ENCODE data around the gene METTL6.
"Not testable (repeated sequence)": the region's sequence is repeated elsewhere in the genome, so short reads cannot be mapped to it uniquely, and the experiment has no call there.

The METTL6 gene, protein sequence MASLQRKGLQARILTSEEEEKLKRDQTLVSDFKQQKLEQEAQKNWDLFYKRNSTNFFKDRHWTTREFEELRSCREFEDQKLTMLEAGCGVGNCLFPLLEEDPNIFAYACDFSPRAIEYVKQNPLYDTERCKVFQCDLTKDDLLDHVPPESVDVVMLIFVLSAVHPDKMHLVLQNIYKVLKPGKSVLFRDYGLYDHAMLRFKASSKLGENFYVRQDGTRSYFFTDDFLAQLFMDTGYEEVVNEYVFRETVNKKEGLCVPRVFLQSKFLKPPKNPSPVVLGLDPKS

DNA sequence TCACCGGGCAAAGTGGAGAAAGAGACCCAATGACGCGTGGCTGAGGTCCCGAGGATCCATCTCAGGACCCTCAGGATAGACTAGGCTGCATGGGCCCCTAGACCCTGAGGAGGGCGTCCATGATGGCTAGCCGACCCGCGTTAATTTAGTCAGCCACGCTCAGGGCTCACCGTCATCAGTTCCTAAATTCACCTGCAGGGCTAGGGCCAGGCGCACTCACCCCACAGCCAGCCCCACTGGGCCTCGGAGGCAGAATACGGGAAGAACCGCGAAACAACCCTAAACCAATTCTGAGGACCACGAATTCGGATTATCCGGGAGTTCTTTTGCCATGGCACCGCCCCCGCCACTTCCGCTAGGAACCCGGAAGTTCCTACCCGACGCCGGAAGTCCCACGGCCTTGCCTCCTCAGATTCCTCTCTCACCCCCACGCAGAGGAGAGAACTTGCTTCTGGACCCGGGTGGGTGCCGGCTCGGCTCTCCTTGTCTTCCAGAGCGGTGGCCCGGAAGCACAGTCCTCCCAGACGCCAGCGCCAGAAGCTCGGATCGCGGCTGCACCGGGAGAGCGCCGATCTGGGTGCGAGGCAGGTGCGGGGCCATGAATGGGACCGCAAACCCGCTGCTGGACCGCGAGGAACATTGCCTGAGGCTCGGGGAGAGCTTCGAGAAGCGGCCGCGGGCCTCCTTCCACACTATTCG lies at the start of gene METTL6, which contains the start of gene EAF1:
Gene METTL6 (minus strand): TSS at position 363 of the 699 bp plus-strand sequence. CDS start 1,033 bp downstream, outside the sequence.
Gene EAF1 (plus strand): TSS at position 417 of the 699 bp plus-strand sequence. CDS start 182 bp downstream, at position 599.
- DNase-seq, result peak; percentile 85

DNA sequence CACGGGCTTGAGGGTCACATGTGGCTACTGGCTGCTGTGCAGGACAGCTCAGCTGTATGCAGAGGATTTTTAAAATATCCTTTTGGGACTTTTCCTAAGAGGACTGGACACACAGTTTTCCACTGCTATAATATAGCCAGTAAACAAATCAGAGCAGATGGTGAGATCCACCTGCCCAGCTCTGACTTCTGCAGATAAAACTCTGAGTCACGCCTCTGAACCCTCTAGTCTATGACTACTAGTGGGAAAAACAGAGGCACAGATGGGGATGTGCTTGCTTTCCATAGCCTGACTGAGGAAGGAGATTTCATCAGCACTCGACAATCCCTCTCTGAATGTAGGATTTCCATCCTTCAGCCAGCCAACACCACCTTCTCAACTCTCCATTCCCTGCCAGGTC lies 49.0 kb upstream of the METTL6 start:
- no peak for DNase-seq

DNA sequence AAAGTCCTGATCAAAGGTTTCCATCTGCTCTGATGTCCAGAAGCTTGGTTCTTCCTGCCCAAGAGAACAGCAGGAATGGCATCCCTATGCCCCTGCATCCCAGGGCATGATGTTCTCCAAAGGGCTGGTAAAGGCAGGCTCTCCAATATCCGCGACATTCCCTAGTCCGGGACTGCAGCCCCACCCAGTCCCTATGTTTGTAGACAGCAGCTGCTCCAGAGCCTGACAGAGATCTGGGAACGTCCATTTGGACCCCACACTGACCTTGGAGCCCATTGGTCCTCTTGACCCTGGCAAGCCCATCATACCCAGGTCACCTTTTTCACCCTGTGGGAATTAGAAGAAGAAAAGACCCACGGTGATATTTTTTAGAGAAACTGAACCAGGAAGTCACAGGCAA lies 47.8 kb upstream of the METTL6 start:
- no peak for DNase-seq

DNA sequence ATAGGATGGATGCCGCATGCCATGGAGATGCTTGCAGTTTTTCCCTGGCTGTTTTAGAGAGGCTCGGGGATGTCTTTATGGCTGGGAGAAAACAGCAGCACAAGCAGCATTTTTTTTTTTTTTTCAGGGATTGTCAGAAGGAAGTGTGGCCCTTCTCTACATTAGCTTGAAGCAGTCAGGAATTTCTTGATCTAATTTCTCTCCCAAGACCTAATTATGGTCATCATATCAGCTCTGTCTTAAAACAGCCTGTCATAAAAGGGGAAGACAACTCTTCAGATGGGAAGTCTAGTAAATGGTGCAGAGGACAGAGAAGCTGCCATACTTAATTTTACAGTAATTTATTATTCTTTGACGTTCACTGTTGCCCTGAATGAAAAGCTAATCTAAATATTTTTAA lies 44.5 kb upstream of the METTL6 start:
- no peak for DNase-seq

DNA sequence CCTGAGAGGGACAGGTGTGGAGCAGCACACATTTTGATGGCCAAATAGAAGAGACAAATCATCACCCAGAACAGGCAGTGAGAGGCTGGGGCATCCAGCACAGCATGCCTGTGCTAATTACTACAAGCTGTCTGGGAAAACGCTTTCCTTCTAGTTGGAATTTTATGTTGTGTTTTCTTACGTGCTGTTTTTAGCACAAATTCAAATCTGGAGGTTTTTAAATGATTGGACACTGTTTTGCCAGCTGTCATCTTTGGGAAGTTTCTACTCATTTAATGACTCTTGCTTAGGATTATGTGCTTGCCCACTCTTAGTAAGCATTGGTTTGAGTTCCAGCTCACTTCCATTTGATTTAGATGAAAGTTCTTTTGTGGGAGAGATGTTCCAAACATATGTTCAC lies 43.5 kb upstream of the METTL6 start:
- no peak for DNase-seq

DNA sequence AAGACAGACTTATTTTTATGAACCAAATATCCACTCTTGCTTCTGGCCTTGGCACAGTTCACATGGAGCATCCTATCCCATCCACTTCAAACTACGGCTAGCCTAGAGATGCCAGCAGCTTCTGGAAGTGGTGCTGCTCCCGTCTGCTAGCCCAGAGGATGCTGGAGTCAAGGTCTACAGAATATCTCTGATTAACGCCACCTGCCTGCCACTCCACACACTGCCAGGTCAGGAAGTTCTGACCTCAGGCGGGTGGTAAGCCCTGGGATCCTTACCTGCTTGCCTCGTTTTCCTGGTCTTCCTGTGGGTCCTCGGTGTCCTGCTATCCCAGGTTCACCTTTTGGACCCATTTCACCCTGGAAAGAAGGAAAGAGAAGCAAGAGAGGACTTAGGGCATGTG lies 42.9 kb upstream of the METTL6 start:
- DNase-seq, result no peak

DNA sequence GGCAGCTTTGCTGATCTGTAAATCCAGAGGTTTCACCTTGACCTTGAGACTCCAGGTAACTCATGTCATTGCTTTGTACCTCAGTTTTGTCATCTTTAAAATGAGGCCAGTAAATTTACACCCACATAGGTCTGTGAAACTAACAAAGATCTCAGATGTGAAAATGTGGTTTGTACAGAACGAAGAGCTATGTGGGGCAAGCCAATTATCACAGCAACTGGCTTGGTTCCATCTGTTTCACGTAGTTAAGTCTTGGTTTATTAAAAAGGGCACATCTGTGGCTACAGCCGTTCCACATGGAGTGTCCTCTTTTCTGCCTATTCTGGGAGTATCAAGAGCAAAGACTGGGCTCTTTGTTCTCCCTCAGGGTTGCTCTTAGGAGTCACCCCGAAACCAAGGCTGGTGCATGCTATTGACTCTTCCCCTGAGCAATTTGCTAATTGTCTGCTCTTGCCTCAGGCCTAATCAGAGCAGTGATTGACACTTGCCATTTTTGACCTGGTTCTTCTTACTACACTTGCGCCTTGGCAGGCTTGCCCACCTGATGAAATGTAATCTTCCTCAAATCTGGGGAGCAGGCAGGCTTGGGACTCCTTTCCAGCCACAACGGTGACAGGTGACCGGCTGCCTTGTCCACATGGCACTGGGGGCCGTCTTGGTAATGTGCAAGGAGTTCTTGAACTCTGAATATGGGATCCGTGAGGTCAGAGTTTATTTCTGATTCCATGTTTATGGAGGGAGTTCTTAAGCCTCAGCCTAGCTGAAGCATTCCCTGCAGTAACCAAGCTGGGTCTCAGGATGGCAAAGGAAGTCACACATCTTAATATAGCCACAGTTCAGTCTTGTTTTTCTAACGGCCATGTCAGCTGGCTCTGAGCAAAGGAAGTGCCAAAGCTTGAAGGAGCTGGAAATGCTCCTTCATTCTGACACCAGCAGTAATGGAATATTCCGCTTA lies 40.2 kb upstream of the METTL6 start:
- no peak for DNase-seq

DNA sequence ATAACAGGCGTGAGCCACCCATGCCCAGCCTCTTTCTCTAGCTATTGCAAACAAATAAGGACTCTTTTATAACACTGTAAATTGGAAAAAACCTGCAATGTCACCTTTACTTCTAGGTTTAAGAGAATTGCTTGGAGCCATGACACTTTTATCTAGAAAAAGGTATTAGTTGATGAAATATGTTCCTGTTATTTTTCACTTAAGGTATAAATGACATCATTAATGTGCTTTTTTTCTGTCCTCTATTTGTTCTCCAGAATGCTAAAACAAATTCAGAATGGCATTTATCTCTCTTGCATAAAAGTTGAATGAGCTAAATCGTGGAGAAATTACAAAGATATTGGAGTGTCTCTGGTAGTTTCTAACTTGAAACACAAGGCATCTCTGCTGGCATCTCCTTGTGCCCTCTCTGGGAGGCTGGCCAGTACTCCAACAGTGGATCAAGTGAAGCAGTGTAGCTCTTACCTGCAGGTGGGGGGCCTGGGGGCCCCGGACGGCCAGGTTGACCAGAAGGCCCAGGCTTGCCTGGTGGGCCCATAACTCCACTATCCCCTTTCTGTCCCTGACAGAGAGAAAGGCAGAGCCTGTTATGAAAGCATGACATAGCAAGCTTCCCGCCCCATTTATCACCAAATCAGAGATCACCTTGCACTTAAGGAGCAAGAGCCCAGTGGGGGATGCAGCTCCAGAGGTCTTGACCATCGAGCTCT lies 38.7 kb upstream of the METTL6 start:
- no peak for DNase-seq

DNA sequence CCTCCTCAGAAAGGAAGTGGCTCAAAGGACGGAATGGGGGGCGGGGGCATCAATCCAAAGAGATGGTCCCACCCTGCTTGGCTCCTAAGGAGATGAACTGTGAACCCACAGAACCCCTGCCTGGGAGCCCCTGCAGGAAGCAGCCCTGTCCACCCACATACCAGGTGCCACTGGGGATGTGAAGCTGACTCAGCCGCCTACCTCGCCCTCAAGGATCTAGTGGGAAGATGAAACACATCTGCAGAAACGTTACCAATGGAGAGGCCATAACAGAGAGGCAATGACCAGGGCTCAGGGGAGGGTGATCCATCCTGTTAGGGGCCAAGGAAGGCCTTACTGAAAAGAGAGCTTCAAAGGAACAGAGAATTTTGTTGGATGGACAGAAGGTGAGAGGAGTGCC lies 35.1 kb upstream of the METTL6 start:
- DNase-seq, result no peak

DNA sequence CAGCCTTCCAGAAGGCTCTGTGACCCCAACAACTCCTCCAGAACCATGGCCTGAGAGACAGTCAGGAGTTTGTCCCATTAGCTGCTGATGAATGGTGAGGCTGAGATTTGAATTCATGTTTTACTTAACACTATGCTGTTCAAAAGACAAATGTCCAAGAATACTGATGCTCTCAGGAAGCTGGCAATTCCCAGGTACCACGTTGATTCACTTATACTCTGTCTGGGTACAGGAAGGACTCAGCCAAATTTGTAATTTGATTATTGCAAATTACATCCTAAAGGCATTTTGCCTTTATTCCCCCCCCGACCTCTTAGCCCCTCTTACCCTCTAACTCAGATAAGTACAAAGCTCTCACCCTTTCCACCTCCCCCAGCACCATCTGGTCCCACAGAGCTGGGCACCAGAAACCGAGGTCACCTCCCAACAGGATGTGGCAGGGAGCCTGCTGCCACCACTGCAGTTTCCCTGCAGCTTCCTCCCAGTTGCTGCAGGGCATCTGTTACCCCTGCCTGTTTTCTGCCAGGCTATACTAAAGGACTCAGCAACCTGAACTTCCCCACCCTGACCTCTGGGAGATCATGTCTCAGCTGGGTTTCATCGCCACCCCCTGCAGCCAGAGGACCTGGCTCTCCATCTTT lies 33.7 kb upstream of the METTL6 start:
- DNase-seq, result no peak

DNA sequence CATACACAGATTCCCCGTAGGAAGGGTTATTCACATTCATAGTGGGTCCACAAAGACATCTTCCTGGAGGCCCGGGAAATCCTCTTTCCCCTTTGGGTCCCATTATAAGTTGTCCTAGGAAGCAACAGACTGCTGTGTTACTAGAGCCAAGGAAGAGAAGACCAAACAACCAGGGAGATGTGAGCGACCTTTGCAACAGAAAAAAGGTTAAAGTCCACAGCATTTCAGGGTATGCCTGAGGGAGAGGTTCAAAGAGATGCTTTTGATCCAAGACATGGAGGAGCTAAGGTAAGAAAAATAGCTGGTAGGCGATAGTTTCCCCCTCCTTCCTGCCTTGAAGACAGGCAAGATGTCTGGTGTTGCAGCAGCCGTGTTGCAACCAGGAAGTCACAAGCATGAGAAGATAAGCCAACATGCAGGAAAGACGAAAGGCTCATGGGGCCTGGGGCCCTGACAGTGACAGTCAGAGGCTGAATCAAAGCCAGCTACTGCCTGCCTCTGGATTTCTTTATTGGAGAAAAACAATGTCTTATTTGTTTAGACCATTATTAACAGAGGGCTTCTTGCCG lies 31.0 kb upstream of the METTL6 start:
- DNase-seq, result no peak

DNA sequence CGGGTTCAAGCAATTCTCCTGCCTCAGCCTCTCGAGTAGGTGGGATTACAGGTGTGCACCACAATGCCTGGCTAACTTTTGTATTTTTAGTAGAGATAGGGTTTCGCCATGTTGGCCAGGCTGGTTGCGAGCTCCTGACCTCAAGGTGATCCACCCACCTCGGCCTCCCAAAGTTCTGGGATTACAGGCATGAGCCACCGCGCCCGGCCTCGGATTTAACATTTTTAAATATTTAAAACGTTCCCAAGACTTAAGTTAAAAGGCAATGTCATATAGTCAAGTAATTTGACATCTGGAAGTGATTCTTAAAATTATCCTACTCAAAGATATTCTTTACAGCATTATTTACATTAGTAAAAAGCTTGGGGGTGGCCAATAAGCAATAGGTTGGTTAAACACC lies 29.6 kb upstream of the METTL6 start:
- DNase-seq, result not testable (repeated sequence)

DNA sequence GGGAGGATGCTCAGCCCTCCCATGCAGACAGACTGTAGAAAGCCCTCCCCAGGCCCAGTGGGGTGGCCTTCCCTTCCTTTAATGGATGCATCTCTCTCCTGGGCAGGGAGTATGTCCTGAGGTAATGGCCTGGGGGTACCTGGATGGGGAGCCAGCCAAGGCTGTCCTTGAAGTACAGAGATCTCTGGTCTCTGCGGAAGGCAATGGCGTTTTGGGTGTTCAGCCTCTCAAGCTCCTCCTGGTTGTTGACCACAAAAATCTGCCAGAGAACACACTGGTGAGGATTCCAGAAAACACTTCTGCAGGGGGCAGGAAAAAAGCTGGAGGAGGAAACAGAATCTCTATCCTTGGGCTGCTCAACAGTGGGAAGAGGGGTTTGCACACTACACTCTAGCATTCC lies 29.0 kb upstream of the METTL6 start:
- DNase-seq, result no peak

DNA sequence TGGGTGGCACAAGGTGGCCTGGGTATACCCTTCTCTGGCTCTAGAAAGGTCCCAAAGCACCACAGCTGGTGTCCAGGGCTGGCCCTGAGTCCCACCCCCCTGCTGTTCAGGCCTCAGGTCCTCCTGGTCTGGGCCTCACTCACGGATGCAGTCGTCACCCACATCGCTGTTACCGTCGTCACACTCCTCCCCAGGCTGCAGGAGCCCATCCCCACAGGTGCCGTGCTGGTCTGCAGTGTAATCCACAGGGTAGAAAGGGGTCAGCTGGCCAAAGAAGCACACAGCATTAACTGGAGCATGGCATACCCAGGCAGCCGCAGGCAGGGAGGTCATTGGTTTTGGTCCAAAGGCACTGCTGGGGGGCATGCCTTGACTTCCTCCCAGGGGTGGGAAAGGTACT lies 28.4 kb upstream of the METTL6 start:
- no peak for DNase-seq

DNA sequence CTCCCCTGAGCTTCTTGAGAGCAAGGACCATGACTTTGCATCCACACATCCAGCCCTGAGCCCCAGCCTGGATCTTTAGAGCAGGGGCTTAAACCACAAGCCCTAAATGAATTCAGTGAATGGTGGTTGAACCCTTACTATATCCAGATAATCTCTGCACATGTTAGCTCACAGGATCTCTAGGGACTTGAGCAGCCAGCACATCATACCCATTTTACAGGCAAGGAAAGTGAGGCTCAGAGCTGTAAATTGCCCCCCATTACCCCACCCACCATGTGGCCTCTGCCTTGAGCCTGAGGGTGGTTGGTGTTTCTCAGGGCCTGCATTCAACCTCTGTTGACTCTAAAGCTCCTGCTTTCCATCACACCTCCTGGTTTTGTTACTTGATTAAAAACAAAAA lies 27.6 kb upstream of the METTL6 start:
- DNase-seq, result no peak

DNA sequence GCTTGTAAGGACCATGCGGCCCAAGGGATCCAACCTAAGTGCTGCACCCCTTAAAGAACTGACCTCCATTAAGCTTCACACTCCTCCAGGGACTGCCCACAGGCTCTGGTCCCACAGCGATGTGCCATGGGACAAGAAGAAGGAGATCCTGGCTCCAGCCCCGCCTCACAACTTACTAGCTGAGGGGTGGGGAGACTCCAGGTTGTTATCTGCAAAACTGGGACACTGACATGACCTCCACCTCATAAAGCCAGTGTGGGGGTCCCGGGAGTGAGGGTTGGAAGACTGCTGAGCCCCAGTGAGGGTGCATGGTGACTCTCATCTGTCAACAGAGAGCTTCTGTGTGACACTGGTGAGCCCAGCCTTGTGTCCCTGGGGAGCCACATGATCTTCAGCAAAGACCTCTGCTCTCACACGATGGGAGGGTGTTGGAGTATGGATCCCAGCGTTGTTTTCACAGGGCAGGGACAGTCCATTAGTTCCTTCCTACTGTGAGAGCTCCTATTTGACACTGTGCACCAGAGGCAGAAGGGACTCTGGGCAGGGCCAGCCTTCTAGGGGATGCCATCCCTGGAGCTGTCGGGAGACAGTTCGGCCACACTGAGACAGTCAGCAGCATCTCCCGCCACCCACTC lies 26.8 kb upstream of the METTL6 start:
- DNase-seq, result no peak

DNA sequence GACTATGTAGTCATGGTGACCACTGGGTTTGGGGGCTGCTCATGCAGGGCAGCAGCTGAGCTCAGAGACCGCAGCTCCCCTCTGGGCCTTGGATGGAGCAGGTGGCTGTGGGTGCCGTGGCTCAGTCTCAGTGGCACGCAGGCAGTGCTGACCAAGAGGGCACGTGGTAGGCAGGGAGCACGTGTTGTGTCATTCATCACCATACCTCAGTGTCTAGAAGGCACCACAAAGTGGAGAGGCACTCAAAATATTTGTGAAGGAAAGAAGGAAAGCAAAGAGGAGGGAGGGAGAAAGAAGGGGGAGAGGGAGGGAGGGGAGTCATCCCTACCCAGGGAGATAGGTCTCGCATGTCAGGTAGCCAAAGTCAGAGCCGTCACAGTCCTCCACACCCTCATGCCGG lies 26.2 kb upstream of the METTL6 start:
- DNase-seq, result no peak

DNA sequence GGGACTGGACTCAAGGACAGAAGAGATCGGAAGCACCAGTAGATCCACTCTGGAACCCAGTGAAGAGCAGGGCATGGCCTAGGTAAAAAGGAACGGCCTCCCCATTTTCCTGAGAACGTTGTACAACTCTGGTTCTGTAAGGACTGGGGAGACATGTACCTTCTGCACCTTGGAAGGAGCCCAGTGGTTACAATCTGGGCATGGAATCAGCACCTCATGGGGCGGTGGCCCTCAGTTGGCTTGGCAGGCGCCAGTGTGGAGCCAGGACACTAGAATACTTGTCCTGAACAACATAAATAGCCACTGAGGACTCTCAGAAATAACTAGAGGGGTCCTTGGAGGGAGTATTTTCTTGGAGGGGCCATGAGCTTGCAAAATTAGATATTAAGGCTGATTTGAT lies 25.6 kb upstream of the METTL6 start:
- no peak for DNase-seq

DNA sequence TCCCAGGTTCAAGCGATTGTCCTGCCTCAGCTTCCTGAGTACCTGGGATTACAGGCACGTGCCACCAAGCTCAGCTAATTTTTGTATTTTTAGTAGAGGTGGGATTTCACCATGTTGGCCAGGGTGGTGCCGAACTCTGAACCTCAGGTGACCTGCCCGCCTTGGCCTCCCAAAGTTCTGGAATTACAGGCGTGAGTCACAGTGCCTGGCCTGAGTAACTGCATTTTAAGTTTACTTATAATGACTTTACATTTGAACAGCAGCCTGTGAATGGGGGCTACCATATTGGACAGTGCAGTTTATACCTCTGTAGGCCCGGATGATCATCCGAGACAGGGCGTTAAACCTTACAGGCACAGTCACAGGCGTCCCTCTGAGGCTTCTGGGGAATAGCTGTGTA lies 24.8 kb upstream of the METTL6 start:
- no peak for DNase-seq

DNA sequence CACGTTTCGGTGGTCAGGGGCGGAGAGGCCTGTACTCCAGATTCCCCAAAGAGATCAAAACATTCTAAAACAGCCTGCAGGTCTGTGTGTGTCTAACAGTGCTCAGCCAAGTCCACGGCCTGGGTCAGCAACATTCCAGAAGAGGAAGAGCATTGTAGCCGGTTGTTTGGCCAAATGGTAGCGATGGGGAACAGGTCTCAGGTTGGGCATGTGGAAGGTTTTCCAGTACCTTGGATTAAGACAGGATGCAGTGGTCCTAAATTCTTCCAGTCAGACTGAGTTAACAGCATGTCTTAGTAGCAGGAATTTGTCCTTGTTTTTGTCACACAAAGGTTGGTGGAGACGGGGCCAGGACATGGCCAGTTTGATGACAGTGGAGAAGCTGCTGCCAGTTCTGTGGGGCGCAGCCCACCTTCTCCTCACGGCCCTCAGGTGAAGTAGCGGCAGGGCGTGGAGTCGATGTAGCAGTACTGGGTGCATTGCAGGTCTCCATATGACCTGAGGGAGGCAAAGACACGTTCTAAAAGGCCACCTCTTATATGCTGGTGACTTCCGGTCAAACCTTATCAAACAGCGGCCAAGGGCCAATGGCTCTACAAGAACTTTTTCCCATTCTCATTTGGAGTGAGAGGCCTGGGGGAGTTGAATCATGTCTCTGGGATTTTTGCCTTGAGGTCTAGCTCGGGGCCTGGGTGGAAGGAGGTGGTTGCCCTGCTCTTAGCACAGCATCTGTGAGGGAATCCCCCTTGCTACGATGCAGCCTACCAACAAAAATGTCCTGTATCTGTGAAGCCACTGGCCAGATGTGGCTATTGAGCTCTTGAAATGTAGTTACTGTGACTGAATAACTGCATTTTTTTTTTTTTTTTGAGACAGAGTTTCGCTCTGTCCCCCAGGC lies 24.1 kb upstream of the METTL6 start:
- no peak for DNase-seq

All from CD4-positive, alpha-beta T cell treated with Interleukin-4 for 4 hours (primary cell).